Measurements from ENCODE around the gene MEFV.

- TF ChIP-seq CTCF (IDR thresholded peaks at IDR 0.05) (no peak), JUN (IDR thresholded peaks at IDR 0.05) (no peak), CEBPB (IDR thresholded peaks at IDR 0.05) (no peak), RCOR1 (IDR thresholded peaks at IDR 0.05; ENCODE audit: low read depth, low read length) (no peak), CHD2 (IDR thresholded peaks at IDR 0.05; ENCODE audit: low read length, partially characterized antibody) (no peak)
- TF ChIP-seq, protein P1, sequence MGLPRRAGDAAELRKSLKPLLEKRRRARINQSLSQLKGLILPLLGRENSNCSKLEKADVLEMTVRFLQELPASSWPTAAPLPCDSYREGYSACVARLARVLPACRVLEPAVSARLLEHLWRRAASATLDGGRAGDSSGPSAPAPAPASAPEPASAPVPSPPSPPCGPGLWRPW (IDR thresholded peaks at IDR 0.05): no peak
Measured at GRCh38 chr16:3248596-3248995, 7.8 kb downstream of the MEFV start.
